Endometrial microvascular endothelial cells (primary cell): ENCODE measurements around the gene REEP5. TPM values are rescaled to one million over a fixed set of nuclear protein-coding genes. Genes with fewer than 3 reads are reported as not detected.
"Not testable (repeated sequence)": the region's sequence is repeated elsewhere in the genome, so short reads cannot be mapped to it uniquely, and the experiment has no call there.

Experiments
- in situ Hi-C: cut with HindIII; loops from 2 replicates; pipeline ENCODE4 v1.10.0; 2017; ENCODE audit warnings: low sequenced_read_pairs, low pct_unique_long_range_greater_than_20kb; ENCODE audit errors: inconsistent ontology term
- total RNA-seq: library from RNA; depleted of rRNA; stranded (reverse); fragments of >200 nt; gene quantifications from one replicate; pipeline ENCODE4 v1.2.3, GENCODE V29; 2015; ENCODE audit errors: inconsistent ontology term

REEP5 gene
- total RNA-seq, 1 donor from 2014 or later, result 85.0 TPM

GRCh38 chr5:112860571-112860928 is 61.5 kb downstream of the REEP5 start:
- in situ Hi-C loops, result not testable (repeated sequence)

- in situ Hi-C loops, result no loop called here
Observed at GRCh38 chr5:112857866-112858265, 64.2 kb downstream of the REEP5 start.

- in situ Hi-C loops, result no loop called here
Observed at GRCh38 chr5:112854651-112855050, 67.4 kb downstream of the REEP5 start.

- in situ Hi-C loops, result no loop called here
Observed at GRCh38 chr5:112849912-112850311, 72.1 kb downstream of the REEP5 start.

- in situ Hi-C loops, result no loop called here
Observed at GRCh38 chr5:112848116-112848811, 73.8 kb downstream of the REEP5 start.

- in situ Hi-C loops, result no loop called here
Observed at GRCh38 chr5:112847306-112847705, 74.7 kb downstream of the REEP5 start.

GRCh38 chr5:112846556-112846955 is 75.5 kb downstream of the REEP5 start:
- in situ Hi-C loops, result no loop called here

- in situ Hi-C loops, result no loop called here
Observed at GRCh38 chr5:112844489-112844888, 77.5 kb downstream of the REEP5 start.

GRCh38 chr5:112833971-112834370 is 88.1 kb downstream of the REEP5 start:
- in situ Hi-C loops, result no loop called here

- in situ Hi-C loops, result no loop called here
Observed at GRCh38 chr5:112830378-112830777, 91.6 kb downstream of the REEP5 start.

Other genes with a start within 250 kb of the REEP5 start
- gene APC, start 184.3 kb downstream of the REEP5 start, total RNA-seq, result 28.1 TPM
- 136 TPM for gene SRP19, start 60.9 kb downstream of the REEP5 start, total RNA-seq
- gene DCP2, start 54.6 kb upstream of the REEP5 start, total RNA-seq, result 22.3 TPM